Ovary (tissue), 3 donors: ENCODE data around the gene CACNA1C.

Source experiments
- POLR2A ChIP-seq: fragments of 450-650 bp; IDR thresholded peaks from one replicate; pipeline ENCODE4 v1.6.1; 2017; ENCODE audit warnings: antibody characterized with exemption, mild to moderate bottlenecking, moderate library complexity
- TF ChIP-seq, protein P1 (sequence below), 3 donors: fragments of 450-650 bp in 2 of 3; fragments of 200-600 bp in 1 of 3; IDR thresholded peaks; one replicate each; pipeline versions ENCODE4 v1.5.1 to v1.8.0; 2016 to 2022; ENCODE audit warnings: antibody characterized with exemption in 3 of 3, mild to moderate bottlenecking in 1 of 3
- donor health status: DM: no; HTN: no; CAD: no.

DNA sequence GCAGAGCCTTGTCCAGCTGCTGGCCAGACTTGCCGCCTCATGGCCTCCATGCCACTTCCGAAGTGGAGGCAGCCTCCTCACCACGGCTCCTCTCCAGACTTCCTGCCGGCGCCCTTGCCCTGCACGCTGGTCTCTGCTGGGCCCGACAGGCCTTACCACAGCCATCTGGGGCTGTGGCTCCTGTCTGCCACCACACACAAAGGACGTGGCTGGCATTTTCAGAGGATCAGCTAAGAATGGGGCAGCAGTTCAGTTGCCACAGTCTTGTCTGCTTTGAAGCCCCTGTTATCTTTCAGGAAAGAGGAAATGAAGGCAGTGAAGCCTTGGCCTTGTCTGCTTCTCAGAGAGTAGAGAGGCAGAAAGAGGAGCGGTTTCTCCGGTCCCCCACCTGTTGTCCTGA lies 564.0 kb downstream of the CACNA1C start:
- TF ChIP-seq, protein P1, sequence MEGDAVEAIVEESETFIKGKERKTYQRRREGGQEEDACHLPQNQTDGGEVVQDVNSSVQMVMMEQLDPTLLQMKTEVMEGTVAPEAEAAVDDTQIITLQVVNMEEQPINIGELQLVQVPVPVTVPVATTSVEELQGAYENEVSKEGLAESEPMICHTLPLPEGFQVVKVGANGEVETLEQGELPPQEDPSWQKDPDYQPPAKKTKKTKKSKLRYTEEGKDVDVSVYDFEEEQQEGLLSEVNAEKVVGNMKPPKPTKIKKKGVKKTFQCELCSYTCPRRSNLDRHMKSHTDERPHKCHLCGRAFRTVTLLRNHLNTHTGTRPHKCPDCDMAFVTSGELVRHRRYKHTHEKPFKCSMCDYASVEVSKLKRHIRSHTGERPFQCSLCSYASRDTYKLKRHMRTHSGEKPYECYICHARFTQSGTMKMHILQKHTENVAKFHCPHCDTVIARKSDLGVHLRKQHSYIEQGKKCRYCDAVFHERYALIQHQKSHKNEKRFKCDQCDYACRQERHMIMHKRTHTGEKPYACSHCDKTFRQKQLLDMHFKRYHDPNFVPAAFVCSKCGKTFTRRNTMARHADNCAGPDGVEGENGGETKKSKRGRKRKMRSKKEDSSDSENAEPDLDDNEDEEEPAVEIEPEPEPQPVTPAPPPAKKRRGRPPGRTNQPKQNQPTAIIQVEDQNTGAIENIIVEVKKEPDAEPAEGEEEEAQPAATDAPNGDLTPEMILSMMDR (IDR thresholded peaks at IDR 0.05) = no peak
- TF ChIP-seq POLR2A = no peak
